T-cell (primary cell): ENCODE measurements around the gene DBT. TPM values are rescaled to one million over a fixed set of nuclear protein-coding genes. Genes with fewer than 3 reads are reported as not detected.
A peak's percentile ranks its signal among the peaks of the same experiment; 100 is the strongest.
"Not testable (repeated sequence)": the region's sequence is repeated elsewhere in the genome, so short reads cannot be mapped to it uniquely, and the experiment has no call there.

ENCODE experiments used
- ATAC-seq, 4 experiments: fragments of 200-7000 bp in 3 of 4; fragments of 150-1000 bp in 1 of 4; cut with Tn5 transposase; replicated peaks in 1 of 4; 1 replicate in 3 of 4; 2 replicates in 1 of 4; pipeline ENCODE4 v1.10.0; 2021; ENCODE audit warnings: moderate library complexity in 3 of 4, mild to moderate bottlenecking in 2 of 4, moderate number of reproducible peaks in 1 of 4
- CTCF ChIA-PET, 2 donors: fragments of 300-600 bp; sonication (Branson Sonifier 250); formaldehyde crosslinking; loops; one replicate each; lab custom pipeline; 2022; ENCODE audit warnings: antibody characterized with exemption in 2 of 2; lab: Charles Lee
- POLR2A ChIA-PET, 2 donors: fragments of 300-600 bp; sonication (Branson Sonifier 250); formaldehyde crosslinking; loops; one replicate each; lab custom pipeline; 2022; ENCODE audit warnings: antibody characterized with exemption in 2 of 2; lab: Charles Lee
- DNase-seq, 35 experiments: peaks; one replicate each; pipeline versions ENCODE4 v3.0.0 to v3.0.0-alpha.2; 2013 to 2023
- H3K27ac ChIP-seq: one replicate; pipeline ENCODE4 v1.5.1; 2013; ENCODE audit warnings: low read length
- H3K27me3 ChIP-seq, 2 experiments: replicated peaks in 1 of 2; 1 replicate in 1 of 2; 2 replicates in 1 of 2; pipeline versions ENCODE4 v1.6.1 to v1.7.0; 2013; ENCODE audit warnings: low read length in 1 of 2, mixed read lengths in 1 of 2; ENCODE audit not compliant: control insufficient read depth in 2 of 2, insufficient read depth in 2 of 2; ENCODE audit errors: extremely low read depth in 1 of 2
- H3K36me3 ChIP-seq, 2 donors: 1 replicate in 1 of 2; 2 replicates in 1 of 2; pipeline versions ENCODE4 v1.6.1 to v1.7.0; 2013; ENCODE audit warnings: low read length in 1 of 2; ENCODE audit not compliant: control insufficient read depth in 2 of 2, insufficient read depth in 1 of 2; ENCODE audit errors: extremely low read depth in 1 of 2
- H3K4me1 ChIP-seq, 2 experiments: 1 replicate in 1 of 2; 2 replicates in 1 of 2; pipeline versions ENCODE4 v1.6.1 to v1.7.0; 2013; ENCODE audit warnings: low read length in 2 of 2, mixed read lengths in 1 of 2; ENCODE audit not compliant: insufficient read depth in 2 of 2, control insufficient read depth in 1 of 2; ENCODE audit errors: extremely low read depth in 1 of 2
- H3K4me3 ChIP-seq, 2 donors: 1 replicate in 1 of 2; 2 replicates in 1 of 2; pipeline versions ENCODE4 v1.5.1 to v1.7.0; 2013; ENCODE audit warnings: mild to moderate bottlenecking in 2 of 2, low read length in 1 of 2, moderate library complexity in 1 of 2; ENCODE audit not compliant: control insufficient read depth in 1 of 2; ENCODE audit errors: extremely low read depth in 1 of 2
- H3K9me3 ChIP-seq: 2 replicates; pipeline ENCODE4 v1.7.0; 2013
- H3K27ac Mint-ChIP-seq, 2 donors: one replicate each; pipeline ENCODE4 v1.8.0; 2020 to 2021; ENCODE audit warnings: mild to moderate bottlenecking in 2 of 2, mixed read lengths in 2 of 2
- H3K27me3 Mint-ChIP-seq, 2 donors: one replicate each; pipeline ENCODE4 v1.8.0; 2021 to 2022; ENCODE audit warnings: mixed read lengths in 2 of 2
- H3K36me3 Mint-ChIP-seq: one replicate; pipeline ENCODE4 v1.8.0; 2021; ENCODE audit warnings: mixed read lengths
- H3K4me1 Mint-ChIP-seq, 3 donors: one replicate each; pipeline ENCODE4 v1.8.0; 2020 to 2022; ENCODE audit warnings: mixed read lengths in 3 of 3, mild to moderate bottlenecking in 1 of 3
- H3K4me3 Mint-ChIP-seq, 3 donors: one replicate each; pipeline ENCODE4 v1.8.0; 2020 to 2022; ENCODE audit warnings: mild to moderate bottlenecking in 3 of 3, mixed read lengths in 3 of 3, moderate library complexity in 3 of 3
- H3K9me3 Mint-ChIP-seq, 3 donors: one replicate each; pipeline ENCODE4 v1.8.0; 2020 to 2022; ENCODE audit warnings: mixed read lengths in 3 of 3
- WGBS: methylation state at CpG from one replicate; pipeline ENCODE4 v1.1.5; 2013; ENCODE audit warnings: missing lambda C conversion rate; ENCODE audit not compliant: insufficient coverage; 5-methylcytosine and 5-hydroxymethylcytosine counted together
- total RNA-seq, 35 experiments: library from RNA in 6 of 35; stranded (reverse) in 6 of 35; fragments of 120-200 nt in 1 of 35; gene quantifications; one replicate each; pipeline versions ENCODE4 v1.2.1 to v1.2.4 and lab custom pipeline; 2013 to 2026

Gene DBT
- total RNA-seq, 5 donors from 2014 or later (not counting 1 experiment from before 2014, with no cell fraction given) = 10.9 to 13.3 (median 12.3) TPM

DNA sequence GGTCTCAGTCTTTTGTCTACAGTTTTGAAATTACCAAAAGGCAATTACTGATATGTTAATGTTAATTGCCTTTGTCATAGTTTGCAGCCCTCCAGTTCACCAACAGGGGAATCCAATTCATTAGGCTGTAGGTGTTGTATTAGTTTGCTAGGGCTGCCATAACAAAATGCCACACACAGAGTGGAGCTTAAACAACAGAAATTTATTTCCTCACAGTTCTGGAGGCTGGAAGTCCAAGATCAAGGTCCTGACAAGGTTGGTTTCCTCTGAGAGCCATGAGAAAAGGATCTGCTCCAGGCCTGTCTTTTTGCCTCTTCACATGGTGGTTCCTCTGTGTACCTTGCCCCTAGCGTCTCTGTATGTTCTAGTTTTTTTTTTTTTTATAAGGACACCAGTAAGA is 17.6 kb upstream of the DBT start:
- H3K27ac Mint-ChIP-seq = no peak overlapping the region
- POLR2A ChIA-PET = interaction anchor here in 1 of 2 donors (0.6 to 1.0 kb wide), 3 partner anchors 18 to 234 kb away, joined by 3 to 6 read pairs (median 4); partner anchors contain the start of gene DBT
- no peaks in the 10 kb centered on the region for H3K27me3 ChIP-seq
- peaks cover 21 to 43% of the 10 kb centered on the region in 2 experiments for H3K4me1 ChIP-seq
- peaks cover 0 to 42% of the 10 kb centered on the region in 2 donors for H3K36me3 ChIP-seq
- H3K9me3 Mint-ChIP-seq = no peaks in the 10 kb centered on the region
- H3K27me3 Mint-ChIP-seq = no peaks in the 10 kb centered on the region
- peak overlapping the region; percentile 100 for H3K4me3 Mint-ChIP-seq
- H3K9me3 ChIP-seq = no peaks in the 10 kb centered on the region
- H3K4me3 ChIP-seq = peak overlapping the region; percentile 94 to 98
- WGBS = no CpG with 5 or more reads among the region's 1 CpG
- peaks cover 38% of the 10 kb centered on the region for H3K36me3 Mint-ChIP-seq
- ATAC-seq = no peak
- DNase-seq = no peak
- CTCF ChIA-PET = interaction anchor here (0.7 to 1.3 kb wide), 2 partner anchors 50 to 601 kb away, joined by 3 to 7 read pairs; no protein-coding TSS in a partner anchor
- H3K27ac ChIP-seq = no peak overlapping the region
- H3K4me1 Mint-ChIP-seq = peaks cover 56 to 67% (median 64%) of the 10 kb centered on the region in 3 donors

DNA sequence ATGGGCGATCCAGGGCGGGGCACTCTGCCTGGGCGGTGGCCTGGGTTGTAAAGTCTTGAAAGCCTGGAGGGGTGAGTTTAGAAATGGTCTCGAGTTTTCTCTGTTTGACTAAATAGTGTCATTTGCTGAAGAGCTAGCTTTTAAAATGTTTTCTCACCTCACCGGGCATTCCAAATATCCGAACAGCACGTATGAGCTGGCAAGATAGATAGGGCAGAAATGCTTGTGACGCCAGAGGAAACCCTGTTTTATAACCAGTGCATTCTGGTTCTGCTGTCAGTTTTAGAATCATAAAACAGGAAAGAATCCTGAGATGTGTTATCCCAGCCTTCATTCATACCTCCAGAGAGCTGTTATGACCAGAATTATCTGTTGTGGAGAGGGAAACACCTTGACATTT is 17.1 kb upstream of the DBT start:
- 0% methylated on average over 3 of the region's 8 CpGs for WGBS
- Histone ChIP-seq H3K27ac (peak overlapping the region; percentile 72), H3K27me3 (no peaks in the 10 kb centered on the region), H3K36me3 (peaks cover 0 to 37% of the 10 kb centered on the region in 2 donors), H3K9me3 (no peaks in the 10 kb centered on the region), H3K4me3 (peak overlapping the region; percentile 94 to 98), H3K4me1 (peaks cover 21 to 43% of the 10 kb centered on the region in 2 experiments)
- H3K4me3 Mint-ChIP-seq = peak overlapping the region; percentile 100
- peak overlapping the region; percentile 98 to 99 for H3K27ac Mint-ChIP-seq
- DNase-seq (peak in 1 of 35 experiments; percentile 2), ATAC-seq (peak in 1 of 4 experiments; percentile 3)
- H3K9me3 Mint-ChIP-seq = peaks cover 0 to under 1% (median 0%) of the 10 kb centered on the region in 3 donors
- no peaks in the 10 kb centered on the region for H3K27me3 Mint-ChIP-seq
- CTCF ChIA-PET = interaction anchor here (0.6 to 1.3 kb wide), 5 partner anchors 30 to 602 kb away, joined by 3 to 7 read pairs (median 3); no protein-coding TSS in a partner anchor
- POLR2A ChIA-PET = interaction anchor here (0.5 to 2.0 kb wide), 8 partner anchors 17 to 927 kb away, joined by 3 to 7 read pairs (median 4); partner anchors contain the start of gene DBT (in 2 of the 2)
- peaks cover 36% of the 10 kb centered on the region for H3K36me3 Mint-ChIP-seq
- peaks cover 51 to 63% (median 60%) of the 10 kb centered on the region in 3 donors for H3K4me1 Mint-ChIP-seq

DNA sequence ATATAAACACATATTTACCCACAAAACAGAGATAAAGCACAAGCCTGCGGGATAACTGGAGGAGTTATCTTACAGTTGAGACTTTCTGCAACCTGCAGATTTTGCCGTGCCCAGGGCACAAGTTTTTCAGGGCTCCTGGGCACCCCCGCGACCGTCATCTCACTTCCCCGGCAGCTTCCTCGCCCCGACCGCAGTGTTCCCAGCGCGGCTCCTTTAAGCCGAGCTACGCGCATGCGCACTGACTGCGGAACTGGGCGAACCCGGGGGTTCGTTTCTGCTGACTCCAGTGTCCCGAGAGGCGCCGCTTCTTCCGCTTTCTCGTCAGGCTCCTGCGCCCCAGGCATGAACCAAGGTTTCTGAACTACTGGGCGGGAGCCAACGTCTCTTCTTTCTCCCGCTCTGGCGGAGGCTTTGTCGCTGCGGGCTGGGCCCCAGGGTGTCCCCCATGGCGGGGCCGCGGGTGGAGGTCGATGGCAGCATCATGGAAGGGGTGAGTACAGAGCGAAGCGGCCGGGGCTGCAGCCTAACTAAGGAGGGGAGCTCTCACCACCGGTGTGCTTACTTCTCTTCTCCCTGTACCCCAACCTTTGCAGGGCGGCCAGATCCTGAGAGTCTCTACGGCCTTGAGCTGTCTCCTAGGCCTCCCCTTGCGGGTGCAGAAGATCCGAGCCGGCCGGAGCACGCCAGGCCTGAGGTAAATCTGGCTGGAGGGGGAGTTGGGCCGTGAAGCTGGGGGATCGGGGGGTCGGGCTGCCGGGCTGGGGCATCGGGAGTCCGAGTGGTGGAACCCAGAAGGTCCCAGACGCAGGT is 16.5 kb upstream of the DBT start, which contains the start of gene RTCA:
TSS of gene RTCA (plus strand) at position 286 of the 810 bp plus-strand sequence. CDS start at position 446, 160 bp downstream.
- Histone ChIP-seq H3K36me3 (peaks cover 0 to 31% of the 10 kb centered on the region in 2 donors), H3K4me1 (peaks cover 21 to 43% of the 10 kb centered on the region in 2 experiments), H3K9me3 (no peaks in the 10 kb centered on the region), H3K4me3 (peak within 1 kb of the TSS; percentile 94 to 98), H3K27me3 (no peaks in the 10 kb centered on the region), H3K27ac (peak within 1 kb of the TSS; percentile 72)
- no peaks in the 10 kb centered on the region for H3K27me3 Mint-ChIP-seq
- CTCF ChIA-PET = interaction anchor here (0.5 to 1.3 kb wide), 11 partner anchors 15 to 602 kb away, joined by 3 to 5 read pairs (median 3); partner anchors contain the start of genes SASS6 (in 1 of the 2) and TRMT13 (in 1 of the 2)
- POLR2A ChIA-PET = interaction anchor here (0.5 to 2.0 kb wide), 15 partner anchors 16 to 928 kb away, joined by 3 to 8 read pairs (median 4); partner anchors contain the start of genes DBT (in 2 of the 2), CDC14A (in 1 of the 2) and EXTL2 (in 1 of the 2)
- peak within 1 kb of the TSS; percentile 98 to 99 for H3K27ac Mint-ChIP-seq
- under 1% methylated on average over 39 of the region's 53 CpGs for WGBS
- peak; percentile 96 to 97 (median 97) for ATAC-seq
- DNase-seq = peak; percentile 87 to 98 (median 93)
- H3K4me3 Mint-ChIP-seq = peak within 1 kb of the TSS; percentile 100
- peaks cover 47 to 61% (median 55%) of the 10 kb centered on the region in 3 donors for H3K4me1 Mint-ChIP-seq
- H3K9me3 Mint-ChIP-seq = peaks cover 0 to 6% (median 0%) of the 10 kb centered on the region in 3 donors
- peaks cover 38% of the 10 kb centered on the region for H3K36me3 Mint-ChIP-seq

DNA sequence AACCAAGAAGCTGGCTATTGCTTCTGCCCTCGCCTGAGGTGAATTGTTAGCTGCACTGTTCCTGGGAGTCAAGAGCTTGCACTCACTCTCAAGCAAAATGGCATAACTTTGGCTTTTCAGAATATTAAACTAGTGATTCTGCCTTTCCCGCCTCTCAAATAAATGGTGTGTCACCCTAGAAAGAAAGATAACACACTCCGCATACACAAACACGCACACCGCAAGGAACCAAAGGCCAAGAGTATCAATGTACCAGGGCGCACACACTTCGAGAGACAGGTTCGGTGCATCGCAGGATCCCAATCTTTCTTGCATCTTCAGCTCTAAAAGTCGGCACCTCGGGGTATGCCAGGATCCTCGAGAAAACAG is 15.9 kb upstream of the DBT start:
- Mint-ChIP-seq H3K27ac (peak overlapping the region; percentile 98 to 99), H3K36me3 (peaks cover 34% of the 10 kb centered on the region), H3K27me3 (no peaks in the 10 kb centered on the region), H3K4me1 (peaks cover 43 to 57% (median 51%) of the 10 kb centered on the region in 3 donors), H3K9me3 (peaks cover 0 to 6% (median 0%) of the 10 kb centered on the region in 3 donors), H3K4me3 (peak overlapping the region; percentile 100)
- Histone ChIP-seq H3K4me1 (peaks cover 21 to 40% of the 10 kb centered on the region in 2 experiments), H3K4me3 (peak overlapping the region; percentile 94 to 98), H3K36me3 (peaks cover 0 to 26% of the 10 kb centered on the region in 2 donors), H3K27me3 (no peaks in the 10 kb centered on the region), H3K9me3 (no peaks in the 10 kb centered on the region), H3K27ac (peak overlapping the region; percentile 72)
- ChIA-PET CTCF (interaction anchor here (0.5 to 0.9 kb wide), 6 partner anchors 14 to 133 kb away, joined by 3 to 4 read pairs (median 3); partner anchors contain the start of genes SASS6 (in 1 of the 2) and TRMT13 (in 1 of the 2)), POLR2A (interaction anchor here (0.5 to 2.0 kb wide), 9 partner anchors 16 to 629 kb away, joined by 3 to 8 read pairs (median 4); partner anchors contain the start of genes DBT (in 2 of the 2), CDC14A (in 1 of the 2) and EXTL2 (in 1 of the 2))
- ATAC-seq = peak; percentile 21 to 33 (median 27)
- DNase-seq = peak in 13 of 35 experiments; percentile 0 to 36 (median 19)
- WGBS = 8% methylated on average over 8 of the region's 12 CpGs

DNA sequence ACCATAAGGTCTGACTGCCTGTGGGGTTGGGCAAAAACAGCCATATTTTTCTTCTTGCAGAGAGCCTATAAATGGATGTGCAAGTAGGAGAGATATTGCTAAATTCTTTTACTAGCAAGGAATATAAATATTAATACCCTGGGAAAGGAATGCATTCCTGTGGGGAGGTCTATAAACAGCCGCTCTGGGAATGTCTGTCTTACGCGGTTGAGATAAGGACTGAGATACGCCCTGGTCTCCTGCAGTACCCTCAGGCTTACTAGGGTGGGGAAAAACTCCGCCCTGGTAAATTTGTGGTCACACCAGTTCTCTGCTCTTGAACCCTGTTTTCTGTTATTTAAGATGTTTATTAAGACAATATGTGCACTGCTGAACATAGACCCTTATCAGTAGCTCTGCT is 14.4 kb upstream of the DBT start:
- peaks cover 27% of the 10 kb centered on the region for H3K36me3 Mint-ChIP-seq
- 100% methylated on average over 1 of the region's 5 CpGs for WGBS
- CTCF ChIA-PET, ATAC-seq, H3K27ac ChIP-seq, DNase-seq, H3K9me3 Mint-ChIP-seq, H3K27me3 Mint-ChIP-seq, H3K9me3 ChIP-seq, H3K27me3 ChIP-seq, H3K4me3 ChIP-seq, H3K27ac Mint-ChIP-seq, POLR2A ChIA-PET: not testable (repeated sequence)
- H3K4me3 Mint-ChIP-seq = peak overlapping the region in 1 of 3 donors; percentile 15
- Histone ChIP-seq H3K36me3 (peaks cover 0 to 13% of the 10 kb centered on the region in 2 donors), H3K4me1 (peaks cover 19 to 30% of the 10 kb centered on the region in 2 experiments)
- H3K4me1 Mint-ChIP-seq = peaks cover 33 to 44% (median 40%) of the 10 kb centered on the region in 3 donors
